Astrocyte of the spinal cord (primary cell): Measurements from ENCODE around the gene RAD51AP2.
A peak's percentile ranks its signal among the peaks of the same experiment; 100 is the strongest.

ENCODE experiments used
- DNase-seq: peaks from one replicate; pipeline ENCODE4 v3.0.0; 2011; ENCODE audit warnings: low read depth, low spot score
- H3K4me3 ChIP-seq: 2 replicates; pipeline ENCODE4 v1.5.1; 2011; ENCODE audit warnings: low read depth, mild to moderate bottlenecking, low read length, moderate library complexity
- in situ Hi-C: cut with HindIII; loops from 2 replicates; pipeline ENCODE4 v1.10.0; 2017; ENCODE audit warnings: low sequenced_read_pairs
- TF ChIP-seq, protein P1 (sequence below): IDR thresholded peaks from 2 replicates; pipeline ENCODE4 v1.5.1; 2012; ENCODE audit warnings: low read depth, mild to moderate bottlenecking, low read length, inconsistent platforms

The RAD51AP2 gene

DNA sequence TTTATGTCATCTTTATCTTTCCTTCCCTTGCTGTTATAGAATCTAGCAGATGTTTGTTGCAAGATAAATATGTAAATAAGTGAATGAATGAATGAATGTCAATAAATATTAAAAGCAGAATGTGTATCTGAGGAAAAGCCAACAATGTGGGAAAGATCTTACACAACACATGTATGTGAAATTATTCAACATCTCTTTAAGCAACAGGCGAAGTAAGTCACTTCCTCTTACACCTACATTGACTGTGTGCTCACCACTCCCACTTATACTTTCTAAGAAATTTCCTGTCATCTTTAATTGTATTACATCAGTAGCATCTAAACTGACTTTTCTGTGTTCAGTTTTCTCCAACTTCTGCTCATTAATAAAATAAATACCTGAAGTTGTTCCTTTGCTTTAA, 43.0 kb downstream of the RAD51AP2 start:
- H3K4me3 ChIP-seq, result no peak overlapping the region
- DNase-seq, result no peak
- TF ChIP-seq, protein P1, sequence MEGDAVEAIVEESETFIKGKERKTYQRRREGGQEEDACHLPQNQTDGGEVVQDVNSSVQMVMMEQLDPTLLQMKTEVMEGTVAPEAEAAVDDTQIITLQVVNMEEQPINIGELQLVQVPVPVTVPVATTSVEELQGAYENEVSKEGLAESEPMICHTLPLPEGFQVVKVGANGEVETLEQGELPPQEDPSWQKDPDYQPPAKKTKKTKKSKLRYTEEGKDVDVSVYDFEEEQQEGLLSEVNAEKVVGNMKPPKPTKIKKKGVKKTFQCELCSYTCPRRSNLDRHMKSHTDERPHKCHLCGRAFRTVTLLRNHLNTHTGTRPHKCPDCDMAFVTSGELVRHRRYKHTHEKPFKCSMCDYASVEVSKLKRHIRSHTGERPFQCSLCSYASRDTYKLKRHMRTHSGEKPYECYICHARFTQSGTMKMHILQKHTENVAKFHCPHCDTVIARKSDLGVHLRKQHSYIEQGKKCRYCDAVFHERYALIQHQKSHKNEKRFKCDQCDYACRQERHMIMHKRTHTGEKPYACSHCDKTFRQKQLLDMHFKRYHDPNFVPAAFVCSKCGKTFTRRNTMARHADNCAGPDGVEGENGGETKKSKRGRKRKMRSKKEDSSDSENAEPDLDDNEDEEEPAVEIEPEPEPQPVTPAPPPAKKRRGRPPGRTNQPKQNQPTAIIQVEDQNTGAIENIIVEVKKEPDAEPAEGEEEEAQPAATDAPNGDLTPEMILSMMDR, result no peak
- in situ Hi-C loops, result no loop called here

DNA sequence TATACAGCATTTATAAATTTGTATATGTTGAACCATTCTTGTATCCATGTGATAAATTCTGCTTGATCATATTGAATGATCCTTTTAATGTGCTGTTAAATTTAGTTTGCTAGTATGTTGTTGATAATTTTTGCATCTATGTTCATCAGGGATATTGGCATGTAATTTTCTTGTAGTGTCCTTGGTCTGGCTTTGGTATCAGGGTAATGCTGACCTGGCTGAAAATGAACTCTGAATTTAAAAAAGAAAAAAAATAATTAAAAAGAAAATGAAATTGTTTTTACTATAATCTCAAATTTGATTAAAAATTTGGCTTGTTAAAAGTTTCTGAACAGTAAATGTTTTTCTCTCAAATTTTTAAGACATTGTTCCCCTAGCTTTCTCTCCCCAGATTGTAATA, 46.3 kb downstream of the RAD51AP2 start:
- DNase-seq, result no peak
- in situ Hi-C loops, result no loop called here
- TF ChIP-seq, protein P1, result no peak
- no peak overlapping the region for H3K4me3 ChIP-seq

DNA sequence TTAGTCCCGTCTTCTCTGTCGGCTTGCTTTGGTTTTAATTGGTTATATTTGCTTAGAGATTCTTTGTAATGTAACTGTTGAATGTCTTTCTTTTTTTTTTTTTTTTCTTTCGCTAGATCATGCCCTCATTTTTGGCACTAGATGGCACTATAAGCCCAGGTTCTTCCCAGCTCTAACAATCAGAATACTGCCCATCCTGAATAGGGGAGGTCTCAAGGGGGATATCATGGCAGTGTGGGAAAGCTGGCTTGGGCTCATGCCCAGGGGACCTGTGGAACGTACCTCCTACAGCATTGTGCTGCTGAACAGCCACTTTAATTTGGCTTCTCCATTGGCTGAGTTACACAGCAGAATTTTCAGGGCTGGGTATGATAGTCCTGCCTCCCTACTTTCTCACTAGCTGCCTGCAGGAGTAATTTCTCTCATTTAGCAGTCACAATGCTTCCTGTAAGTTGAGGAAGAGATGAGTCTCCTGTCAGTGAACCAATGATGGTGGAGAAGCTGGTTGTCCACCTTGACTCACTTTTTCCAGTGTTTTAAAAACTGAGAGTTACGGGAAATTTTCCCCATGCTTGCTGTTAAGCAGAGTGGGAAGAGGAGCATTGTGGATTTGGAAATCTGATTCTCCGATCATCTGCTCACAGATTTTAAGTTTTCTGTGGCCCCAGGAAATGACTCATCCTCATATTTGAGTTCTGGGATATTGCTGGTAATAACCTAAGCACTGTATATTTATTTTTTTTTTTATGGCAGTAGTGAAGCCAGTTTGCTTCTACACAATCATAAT, 47.2 kb downstream of the RAD51AP2 start:
- TF ChIP-seq, protein P1, result peak; percentile 54
- DNase-seq, result peak; percentile 75
- in situ Hi-C loops, result no loop called here
- H3K4me3 ChIP-seq, result no peak overlapping the region

DNA sequence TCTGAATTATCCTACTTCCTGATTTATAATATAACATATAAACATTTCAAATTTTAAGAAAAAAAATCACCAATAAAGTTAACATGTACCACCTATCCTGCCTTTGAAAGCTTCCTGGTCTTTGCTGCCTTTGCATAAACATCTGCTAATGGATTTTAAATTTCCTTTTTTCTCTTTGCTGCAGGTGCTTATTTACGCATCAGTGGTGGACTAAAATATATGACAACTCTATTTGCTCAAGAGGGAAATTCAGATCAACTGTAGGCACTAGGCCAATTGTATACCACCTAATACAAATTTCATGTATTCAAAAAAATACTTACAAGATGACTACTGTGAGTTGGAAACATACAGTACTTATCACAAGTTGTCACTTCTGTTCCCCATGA, 57.2 kb downstream of the RAD51AP2 start:
- in situ Hi-C loops, result no loop called here
- no peak for DNase-seq
- TF ChIP-seq, protein P1, result no peak
- no peak overlapping the region for H3K4me3 ChIP-seq
